PC-9 (cell line): ENCODE measurements around the gene MAPKAPK2. TPM values are rescaled to one million over a fixed set of nuclear protein-coding genes. Genes with fewer than 3 reads are reported as not detected.

ENCODE experiments used
- BruUV-seq: library from RNA; stranded (reverse); fragments of 400-500 nt; replicated peaks from 2 replicates; lab custom pipeline; 2021; lab: Mats Ljungman, UMichigan
- CTCF ChIA-PET: fragments of 300-600 bp; sonication (Branson Sonifier 250); formaldehyde crosslinking; loops from one replicate; lab custom pipeline; 2022; ENCODE audit warnings: antibody characterized with exemption; lab: Charles Lee
- POLR2A ChIA-PET: fragments of 300-600 bp; sonication (Branson Sonifier 250); formaldehyde crosslinking; loops from one replicate; lab custom pipeline; 2022; ENCODE audit warnings: antibody characterized with exemption; ENCODE audit not compliant: unreplicated experiment; lab: Charles Lee
- DNase-seq, 2 experiments: peaks; one replicate each; pipeline versions ENCODE4 v3.0.0 to v3.0.0-alpha.2; 2015 to 2022; ENCODE audit warnings: mixed read lengths in 1 of 2
- H2AFZ ChIP-seq: fragments of 200-600 bp; sonication (generic); 2 replicates; pipeline ENCODE4 v1.8.1; 2017; ENCODE audit warnings: antibody characterized with exemption
- H3F3A ChIP-seq: fragments of 200-600 bp; sonication (generic); 2 replicates; pipeline ENCODE4 v1.8.1; 2017; ENCODE audit warnings: antibody characterized with exemption, mild to moderate bottlenecking, low read depth; ENCODE audit not compliant: insufficient read depth
- H3K27ac ChIP-seq: fragments of 200-600 bp; sonication (generic); 2 replicates; pipeline ENCODE4 v1.6.1; 2016; ENCODE audit warnings: mixed run types
- H3K27me3 ChIP-seq: fragments of 200-600 bp; sonication (generic); 2 replicates; pipeline ENCODE4 v1.6.1; 2016; ENCODE audit warnings: low read depth, mixed run types; ENCODE audit not compliant: insufficient read depth
- H3K36me3 ChIP-seq: fragments of 200-600 bp; sonication (generic); 2 replicates; pipeline ENCODE4 v1.6.1; 2016; ENCODE audit warnings: low read depth, mixed run types
- H3K4me1 ChIP-seq: fragments of 200-600 bp; sonication (generic); replicated peaks from 2 replicates; pipeline ENCODE4 v1.6.1; 2016; ENCODE audit warnings: mixed run types; ENCODE audit not compliant: insufficient read depth
- H3K4me2 ChIP-seq: fragments of 200-600 bp; sonication (generic); 2 replicates; pipeline ENCODE4 v1.6.1; 2017; ENCODE audit warnings: mixed run types
- H3K4me3 ChIP-seq: fragments of 200-600 bp; sonication (generic); 2 replicates; pipeline ENCODE4 v1.6.1; 2016; ENCODE audit warnings: mixed run types
- H3K79me2 ChIP-seq: fragments of 200-600 bp; sonication (generic); 2 replicates; pipeline ENCODE4 v1.6.1; 2017; ENCODE audit warnings: low read depth, mixed run types
- H3K9me2 ChIP-seq: fragments of 200-600 bp; sonication (generic); 2 replicates; pipeline ENCODE4 v1.8.1; 2017; ENCODE audit warnings: mild to moderate bottlenecking; ENCODE audit not compliant: insufficient read depth
- H3K9me3 ChIP-seq: fragments of 200-600 bp; sonication (generic); 2 replicates; pipeline ENCODE4 v1.8.1; 2016; ENCODE audit warnings: low read depth; ENCODE audit not compliant: insufficient read depth
- H4K20me1 ChIP-seq: fragments of 200-600 bp; sonication (generic); 2 replicates; pipeline ENCODE4 v1.8.1; 2017; ENCODE audit not compliant: insufficient read depth
- CTCF ChIP-seq: fragments of 200-600 bp; sonication (generic); conservative IDR thresholded peaks from 2 replicates; pipeline ENCODE4 v1.6.1; 2017; ENCODE audit warnings: mixed run types, antibody characterized with exemption, mild to moderate bottlenecking, moderate library complexity
- EZH2 ChIP-seq: fragments of 200-600 bp; sonication (generic); IDR thresholded peaks from 2 replicates; pipeline ENCODE4 v1.8.0; 2017; ENCODE audit warnings: antibody characterized with exemption, low read depth
- intact Hi-C: fragments of 100-400 bp; cut with micrococcal nuclease; formaldehyde crosslinking; loops from one replicate; pipeline ENCODE4 v1.10.0; 2022; ENCODE audit not compliant: unreplicated experiment
- total RNA-seq: library from RNA; stranded (reverse); gene quantifications from 2 replicates; pipeline ENCODE4 v1.2.3, GENCODE V29; 2021

The MAPKAPK2 gene
- total RNA-seq, 1 experiment from 2014 or later, result 62.6 TPM

GRCh38 chr1:206643118-206643698 is 41.5 kb upstream of the MAPKAPK2 start:
- CTCF ChIA-PET, result interaction anchor here (0.6 kb wide), 3 partner anchors 11 to 725 kb away, joined by 3 to 12 read pairs (median 5); no protein-coding TSS in a partner anchor
- no TSS peak for BruUV-seq
- POLR2A ChIA-PET, result no interaction called here

GRCh38 chr1:206646504-206646903 is 38.2 kb upstream of the MAPKAPK2 start:
- H3K9me3 ChIP-seq, result no peaks in the 10 kb centered on the region
- no peaks in the 10 kb centered on the region for H3K36me3 ChIP-seq
- H3K4me2 ChIP-seq, result no peak overlapping the region
- no TSS peak for BruUV-seq
- H3K4me1 ChIP-seq, result peaks cover 10% of the 10 kb centered on the region
- no peaks in the 10 kb centered on the region for H4K20me1 ChIP-seq
- intact Hi-C loops, result no loop called here
- ChIA-PET CTCF (no interaction called here), POLR2A (no interaction called here)
- H3F3A ChIP-seq, result 0 out of 2 replicates have a peak, but pooled peaks cover 6% of the 10 kb centered on the region
- no peak overlapping the region for H3K27ac ChIP-seq
- H3K79me2 ChIP-seq, result no peaks in the 10 kb centered on the region
- H3K9me2 ChIP-seq, result no peaks in the 10 kb centered on the region
- no peak for DNase-seq
- H3K4me3 ChIP-seq, result no peak overlapping the region
- no peaks in the 10 kb centered on the region for H3K27me3 ChIP-seq
- TF ChIP-seq EZH2, result no peak
- no peak for TF ChIP-seq CTCF
- H2AFZ ChIP-seq, result no peak overlapping the region

More at GRCh38 chr1:206643118-206643698, 41.5 kb upstream of the MAPKAPK2 start:
- Histone ChIP-seq H3K9me2 (no peaks in the 10 kb centered on the region), H3K27me3 (no peaks in the 10 kb centered on the region), H3F3A (no peaks in the 10 kb centered on the region), H3K4me3 (no peak overlapping the region), H2AFZ (no peak overlapping the region), H3K27ac (no peak overlapping the region), H3K9me3 (no peaks in the 10 kb centered on the region), H3K4me2 (no peak overlapping the region), H3K36me3 (no peaks in the 10 kb centered on the region), H3K4me1 (no peaks in the 10 kb centered on the region), H4K20me1 (no peaks in the 10 kb centered on the region), H3K79me2 (no peaks in the 10 kb centered on the region)
- intact Hi-C loops, result no loop called here
- no peak for DNase-seq
- no peak for TF ChIP-seq EZH2
- no peak for TF ChIP-seq CTCF

- CTCF ChIA-PET, result no interaction called here
- POLR2A ChIA-PET, result no interaction called here
These were observed 37.5 kb upstream of the MAPKAPK2 start for GRCh38 chr1:206647224-206647623.

More at GRCh38 chr1:206647224-206647623, 37.5 kb upstream of the MAPKAPK2 start:
- H3K27ac ChIP-seq, result no peak overlapping the region
- no TSS peak for BruUV-seq
- no peaks in the 10 kb centered on the region for H3K9me3 ChIP-seq
- H3K4me2 ChIP-seq, result no peak overlapping the region
- H3F3A ChIP-seq, result 0 out of 2 replicates have a peak, but pooled peaks cover 6% of the 10 kb centered on the region
- intact Hi-C loops, result no loop called here
- no peaks in the 10 kb centered on the region for H4K20me1 ChIP-seq
- H3K27me3 ChIP-seq, result no peaks in the 10 kb centered on the region
- DNase-seq, result no peak
- H3K9me2 ChIP-seq, result no peaks in the 10 kb centered on the region
- H3K79me2 ChIP-seq, result no peaks in the 10 kb centered on the region
- H3K4me3 ChIP-seq, result no peak overlapping the region
- peaks cover 10% of the 10 kb centered on the region for H3K4me1 ChIP-seq
- no peak overlapping the region for H2AFZ ChIP-seq
- H3K36me3 ChIP-seq, result no peaks in the 10 kb centered on the region
- TF ChIP-seq EZH2 (no peak), CTCF (no peak)
